ENCODE measurements around the gene CGB1. TPM values are rescaled to one million over a fixed set of nuclear protein-coding genes. Genes with fewer than 3 reads are reported as not detected.

CGB1 gene
- total and polyA plus RNA-seq, 9 of the 15 experiments (the other 6 are each of a cell fraction or from before 2014, with no cell fraction given) = not detected

GRCh38 chr19:49073514-49074378, 37.1 kb upstream of the CGB1 start (continued):
- TF ChIP-seq FOS (IDR thresholded peaks at IDR 0.05; ENCODE audit: extremely low read depth, insufficient read length) (no peak), PRMT5 (CRISPR knock-in tag; IDR thresholded peaks at IDR 0.05) (no peak), CSDE1 (IDR thresholded peaks at IDR 0.05) (no peak), SRSF7 (optimal IDR thresholded peaks at IDR 0.05; ENCODE audit: low read depth, low read length) (no peak), BCOR (IDR thresholded peaks at IDR 0.05) (peak; percentile 61), MXD1 (CRISPR knock-in tag; IDR thresholded peaks at IDR 0.05; ENCODE audit: borderline replicate concordance, poor library complexity, severe bottlenecking) (no peak), PBX2 (CRISPR knock-in tag; IDR thresholded peaks at IDR 0.05; ENCODE audit: low read depth) (no peak), PBX2 (tag; conservative IDR thresholded peaks at IDR 0.05; ENCODE audit: low read depth) (no peak), ZNF644 (tag; IDR thresholded peaks at IDR 0.05; ENCODE audit: low read depth) (no peak), NCOA2 (IDR thresholded peaks at IDR 0.05; ENCODE audit: partially characterized antibody in 2 of 2) (no peak), RBM15 (IDR thresholded peaks at IDR 0.05; ENCODE audit: insufficient read depth, low read length) (no peak), SMARCE1 (IDR thresholded peaks at IDR 0.05) (0 out of 2 replicates have a peak, but pooled peaks have one; percentile 23), ZKSCAN8 (CRISPR knock-in tag; IDR thresholded peaks at IDR 0.05) (no peak), L3MBTL2 (IDR thresholded peaks at IDR 0.05) (no peak), ZNF586 (CRISPR knock-in tag; conservative IDR thresholded peaks at IDR 0.05) (no peak), BRF1 (IDR thresholded peaks at IDR 0.05; ENCODE audit: borderline replicate concordance, extremely low read depth, insufficient read length) (no peak), LARP7 (IDR thresholded peaks at IDR 0.05) (peak; percentile 51; the same call in 1 of the 2 replicates), SMAD3 (CRISPR knock-in tag; conservative IDR thresholded peaks at IDR 0.05) (no peak), NKRF (IDR thresholded peaks at IDR 0.05; ENCODE audit: borderline replicate concordance) (peak; percentile 59; the same call in 1 of the 2 replicates), SREBF1 (IDR thresholded peaks at IDR 0.05; ENCODE audit: borderline replicate concordance, low read depth, low read length) (no peak), BHLHE40 (IDR thresholded peaks at IDR 0.05; ENCODE audit: low read length) (no peak), C11orf30 (IDR thresholded peaks at IDR 0.05; ENCODE audit: low read depth) (peak; percentile 87), ZNF217 (CRISPR knock-in tag; IDR thresholded peaks at IDR 0.05) (no peak), TCF15 (CRISPR knock-in tag; IDR thresholded peaks at IDR 0.05) (no peak), CHD1 (IDR thresholded peaks at IDR 0.05; ENCODE audit: low read length) (no peak)

Measured in K562 (cell line).